ENCODE data around the gene CACNG5. TPM values are rescaled to one million over a fixed set of nuclear protein-coding genes. Genes with fewer than 3 reads are reported as not detected.
A peak's percentile ranks its signal among the peaks of the same experiment; 100 is the strongest.
"Not testable (repeated sequence)": the region's sequence is repeated elsewhere in the genome, so short reads cannot be mapped to it uniquely, and the experiment has no call there.

Gene CACNG5
- polyA plus RNA-seq, 4 donors = 0.06 TPM; not detected in 3

DNA sequence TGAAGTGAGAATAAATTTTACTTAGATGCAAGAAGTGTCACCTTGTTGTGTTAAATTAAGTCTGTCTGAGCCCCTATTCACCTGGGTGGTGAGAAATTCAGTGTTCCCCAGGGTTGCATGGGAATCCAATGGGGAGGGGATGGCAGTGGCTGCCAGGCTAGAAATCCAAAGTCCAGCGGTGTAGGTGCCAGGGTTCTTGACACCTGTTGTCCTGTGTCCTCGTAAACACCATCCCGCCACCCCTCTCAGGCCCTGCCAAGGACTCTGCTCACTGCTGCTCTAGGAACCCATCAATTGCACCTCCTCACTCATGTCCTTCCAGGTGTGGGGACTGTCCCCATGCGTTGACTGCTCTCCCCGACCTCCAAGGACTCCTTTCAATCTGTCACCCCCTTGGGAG, 58.9 kb downstream of the CACNG5 start:
- FAIRE-seq (no peak), DNase-seq (no peak)
- H3K27me3 ChIP-seq (ENCODE audit: control insufficient read depth in 3 of 3, insufficient read depth in 3 of 3, low read length in 3 of 3) = peaks cover 0 to 10% (median 2%) of the 10 kb centered on the region in 3 donors
- H3K36me3 ChIP-seq (ENCODE audit: control insufficient read depth in 3 of 3, insufficient read depth in 2 of 3, low read depth in 1 of 3, low read length in 3 of 3) = no peaks in the 10 kb centered on the region
- no peak overlapping the region for H3K27ac ChIP-seq (ENCODE audit: low read depth in 1 of 3, low read length in 2 of 3)
- H3K9me3 ChIP-seq (ENCODE audit: control insufficient read depth in 2 of 2, insufficient read depth in 1 of 2, low read depth in 1 of 2, low read length in 1 of 2) = no peaks in the 10 kb centered on the region
- 45 to 69% (median 56%) methylated on average over 5 of the region's 5 CpGs for WGBS, 3 donors
- H3K4me3 ChIP-seq (ENCODE audit: low read depth in 1 of 3, low read length in 3 of 3) = no peak overlapping the region
- H3K4me1 ChIP-seq (ENCODE audit: control insufficient read depth in 3 of 3, insufficient read depth in 2 of 3, low read depth in 1 of 3, low read length in 2 of 3) = no peaks in the 10 kb centered on the region

DNA sequence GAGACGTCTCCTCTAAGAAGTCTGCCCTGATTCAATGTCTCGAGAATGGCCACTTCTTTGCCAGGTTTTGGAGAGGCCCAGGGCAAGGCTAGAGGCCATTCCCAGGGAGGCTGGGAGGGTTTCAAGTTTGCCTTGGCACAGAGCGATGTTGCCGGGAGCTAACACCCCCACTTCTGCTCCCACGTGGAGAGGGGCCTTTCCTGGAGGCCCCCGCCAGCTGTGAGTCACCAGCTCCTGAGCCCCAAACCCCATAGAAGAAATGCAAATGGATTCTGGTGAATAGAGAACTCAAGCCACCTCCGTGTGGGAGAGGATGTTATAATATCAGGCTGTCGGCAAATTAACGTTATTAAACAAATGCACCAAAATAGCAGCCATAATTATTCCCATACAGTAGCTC, 62.2 kb downstream of the CACNG5 start:
- Histone ChIP-seq H3K36me3 (ENCODE audit: control insufficient read depth in 3 of 3, insufficient read depth in 2 of 3, low read depth in 1 of 3, low read length in 3 of 3) (no peaks in the 10 kb centered on the region), H3K4me1 (ENCODE audit: control insufficient read depth in 3 of 3, insufficient read depth in 2 of 3, low read depth in 1 of 3, low read length in 2 of 3) (no peaks in the 10 kb centered on the region), H3K9me3 (ENCODE audit: control insufficient read depth in 2 of 2, insufficient read depth in 1 of 2, low read depth in 1 of 2, low read length in 1 of 2) (no peaks in the 10 kb centered on the region), H3K27ac (ENCODE audit: low read depth in 1 of 3, low read length in 2 of 3) (no peak overlapping the region), H3K4me3 (ENCODE audit: low read depth in 1 of 3, low read length in 3 of 3) (no peak overlapping the region), H3K27me3 (ENCODE audit: control insufficient read depth in 3 of 3, insufficient read depth in 3 of 3, low read length in 3 of 3) (peaks cover 0 to 6% (median 4%) of the 10 kb centered on the region in 3 donors)
- FAIRE-seq (no peak), DNase-seq (no peak)
- WGBS, 3 donors = 70 to 72% (median 71%) methylated on average over 9 of the region's 9 CpGs

DNA sequence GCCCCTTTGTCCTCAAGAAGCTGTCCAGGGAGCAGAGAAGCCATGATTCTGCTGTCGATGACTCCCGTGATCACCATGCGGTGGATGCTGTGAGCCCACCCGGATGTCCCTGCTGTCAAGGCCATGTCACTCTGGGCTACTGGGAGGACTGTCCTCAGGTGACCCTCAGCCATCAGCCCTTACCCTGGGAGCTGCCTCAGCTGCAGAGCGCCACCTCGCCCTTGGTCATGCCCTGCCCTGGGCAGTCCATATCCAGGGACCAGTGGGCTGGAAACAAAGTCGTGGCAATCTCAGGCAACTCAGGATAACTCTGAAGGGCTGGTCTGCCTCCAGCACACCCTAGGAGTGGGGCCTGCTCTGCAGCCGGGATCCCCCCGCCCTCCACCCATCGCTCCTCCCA, 63.6 kb downstream of the CACNG5 start:
- FAIRE-seq (no peak), DNase-seq (no peak)
- 82 to 89% (median 85%) methylated on average over 9 to 10 of the region's 10 CpGs for WGBS, 3 donors

DNA sequence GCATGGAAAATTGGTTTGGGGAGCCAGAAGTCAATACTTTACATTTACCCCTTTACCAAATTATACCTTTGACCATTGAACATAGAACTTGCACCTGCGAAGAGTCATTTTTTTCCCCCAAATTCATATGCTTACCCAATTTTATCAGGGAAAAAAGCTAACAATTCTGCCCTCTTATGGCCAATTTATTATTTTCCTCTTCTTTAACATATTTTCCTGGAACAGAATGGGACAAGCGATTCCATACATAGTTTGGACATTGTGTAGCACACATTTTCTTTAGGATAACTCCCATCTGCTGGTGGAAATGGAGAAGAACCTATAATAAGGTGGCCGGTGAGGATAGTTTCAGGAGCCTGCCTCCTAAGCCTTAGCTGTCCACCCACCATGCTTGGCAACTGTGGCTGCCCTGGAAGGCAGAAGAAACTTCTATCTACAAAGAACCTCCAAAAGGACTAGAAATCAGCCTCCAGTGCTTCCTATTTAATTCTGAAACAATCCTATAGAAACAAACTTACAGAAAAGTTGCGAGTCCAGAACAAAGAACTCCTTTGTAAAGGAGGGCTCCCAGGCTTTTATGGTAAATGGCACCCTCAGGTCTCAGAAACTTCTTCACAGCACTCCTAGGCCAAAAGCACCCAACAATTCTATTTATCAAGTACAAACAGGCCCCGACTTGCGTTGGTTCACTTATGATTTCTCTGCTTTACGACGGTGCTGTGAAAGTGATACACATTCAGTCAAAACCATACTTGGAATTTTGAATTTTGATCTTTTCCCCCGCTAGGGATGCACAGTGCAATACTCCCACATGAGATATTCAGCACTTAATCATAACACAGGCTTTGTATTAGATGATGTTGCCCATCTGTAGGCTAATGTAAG, 65.5 kb downstream of the CACNG5 start:
- Histone ChIP-seq H3K4me1 (ENCODE audit: control insufficient read depth in 3 of 3, insufficient read depth in 2 of 3, low read depth in 1 of 3, low read length in 2 of 3) (peaks cover 0 to 4% (median 0%) of the 10 kb centered on the region in 3 donors), H3K4me3 (ENCODE audit: low read depth in 1 of 3, low read length in 3 of 3) (no peak overlapping the region), H3K27ac (ENCODE audit: low read depth in 1 of 3, low read length in 2 of 3) (no peak overlapping the region), H3K36me3 (ENCODE audit: control insufficient read depth in 3 of 3, insufficient read depth in 2 of 3, low read depth in 1 of 3, low read length in 3 of 3) (no peaks in the 10 kb centered on the region), H3K27me3 (ENCODE audit: control insufficient read depth in 3 of 3, insufficient read depth in 3 of 3, low read length in 3 of 3) (peaks cover 0 to 3% (median 2%) of the 10 kb centered on the region in 3 donors), H3K9me3 (ENCODE audit: control insufficient read depth in 2 of 2, insufficient read depth in 1 of 2, low read depth in 1 of 2, low read length in 1 of 2) (no peaks in the 10 kb centered on the region)
- WGBS, 3 donors = 68 to 69% (median 69%) methylated on average over 9 of the region's 9 CpGs
- DNase-seq = no peak
- FAIRE-seq = no peak

More for the DNA sequence above, 63.6 kb downstream of the CACNG5 start:
- no peak overlapping the region for H3K4me3 ChIP-seq (ENCODE audit: low read depth in 1 of 3, low read length in 3 of 3)
- peaks cover 0 to 6% (median 4%) of the 10 kb centered on the region in 3 donors for H3K27me3 ChIP-seq (ENCODE audit: control insufficient read depth in 3 of 3, insufficient read depth in 3 of 3, low read length in 3 of 3)
- H3K27ac ChIP-seq (ENCODE audit: low read depth in 1 of 3, low read length in 2 of 3) = no peak overlapping the region
- no peaks in the 10 kb centered on the region for H3K36me3 ChIP-seq (ENCODE audit: control insufficient read depth in 3 of 3, insufficient read depth in 2 of 3, low read depth in 1 of 3, low read length in 3 of 3)
- H3K4me1 ChIP-seq (ENCODE audit: control insufficient read depth in 3 of 3, insufficient read depth in 2 of 3, low read depth in 1 of 3, low read length in 2 of 3) = no peaks in the 10 kb centered on the region
- no peaks in the 10 kb centered on the region for H3K9me3 ChIP-seq (ENCODE audit: control insufficient read depth in 2 of 2, insufficient read depth in 1 of 2, low read depth in 1 of 2, low read length in 1 of 2)

DNA sequence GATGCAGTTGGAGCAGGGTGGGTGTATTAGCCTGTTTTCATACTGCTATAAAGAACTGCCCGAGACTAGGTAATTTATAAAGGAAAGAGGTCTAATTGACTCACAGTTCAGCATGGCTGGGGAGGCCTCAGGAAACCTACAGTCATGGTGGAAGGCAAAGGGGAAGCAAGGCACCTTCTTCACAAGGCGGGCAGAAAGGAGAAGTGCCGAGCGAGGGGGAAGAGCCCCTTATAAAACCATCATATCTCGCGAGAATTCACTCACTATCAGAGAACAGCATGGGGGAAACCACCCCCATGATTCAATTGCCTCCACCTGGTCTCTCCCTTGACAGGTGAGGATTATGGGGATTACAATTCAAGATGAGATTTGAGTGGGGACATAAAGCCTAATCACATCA, 68.4 kb downstream of the CACNG5 start:
- 63 to 81% (median 74%) methylated on average over 6 of the region's 6 CpGs for WGBS, 3 donors
- not testable (repeated sequence) for H3K4me1 ChIP-seq (ENCODE audit: control insufficient read depth in 3 of 3, insufficient read depth in 2 of 3, low read depth in 1 of 3, low read length in 2 of 3); H3K9me3 ChIP-seq (ENCODE audit: control insufficient read depth in 2 of 2, insufficient read depth in 1 of 2, low read depth in 1 of 2, low read length in 1 of 2); FAIRE-seq; DNase-seq; H3K27me3 ChIP-seq (ENCODE audit: control insufficient read depth in 3 of 3, insufficient read depth in 3 of 3, low read length in 3 of 3); H3K4me3 ChIP-seq (ENCODE audit: low read depth in 1 of 3, low read length in 3 of 3); H3K27ac ChIP-seq (ENCODE audit: low read depth in 1 of 3, low read length in 2 of 3); H3K36me3 ChIP-seq (ENCODE audit: control insufficient read depth in 3 of 3, insufficient read depth in 2 of 3, low read depth in 1 of 3, low read length in 3 of 3)

DNA sequence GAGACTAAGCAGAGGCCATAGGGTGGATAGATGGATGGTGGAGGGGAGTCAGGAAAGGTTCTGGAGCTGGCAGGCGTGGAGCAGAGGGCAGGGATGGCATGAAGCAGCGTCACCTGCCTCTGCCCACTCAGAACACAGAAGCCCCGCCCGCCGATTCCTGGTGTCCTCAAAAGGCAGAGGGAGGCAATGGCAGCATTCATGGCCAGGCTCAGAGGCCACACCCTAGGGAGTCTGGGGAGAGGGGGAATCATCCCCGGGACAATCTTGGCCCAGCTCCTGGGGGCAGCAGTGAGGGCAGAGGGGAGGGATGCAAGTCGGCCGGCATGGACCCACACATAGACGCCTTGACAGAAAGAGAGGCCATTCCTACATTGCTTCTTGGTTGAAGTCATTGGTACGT, 68.9 kb downstream of the CACNG5 start:
- H3K4me3 ChIP-seq (ENCODE audit: low read depth in 1 of 3, low read length in 3 of 3) = no peak overlapping the region
- no peak for FAIRE-seq
- H3K36me3 ChIP-seq (ENCODE audit: control insufficient read depth in 3 of 3, insufficient read depth in 2 of 3, low read depth in 1 of 3, low read length in 3 of 3) = no peaks in the 10 kb centered on the region
- no peak overlapping the region for H3K27ac ChIP-seq (ENCODE audit: low read depth in 1 of 3, low read length in 2 of 3)
- H3K27me3 ChIP-seq (ENCODE audit: control insufficient read depth in 3 of 3, insufficient read depth in 3 of 3, low read length in 3 of 3) = peaks cover 0 to 3% (median 2%) of the 10 kb centered on the region in 3 donors
- H3K9me3 ChIP-seq (ENCODE audit: control insufficient read depth in 2 of 2, insufficient read depth in 1 of 2, low read depth in 1 of 2, low read length in 1 of 2) = no peaks in the 10 kb centered on the region
- WGBS, 3 donors = 83 to 86% (median 85%) methylated on average over 9 to 10 of the region's 10 CpGs
- no peak for DNase-seq
- peaks cover 0 to 4% (median 0%) of the 10 kb centered on the region in 3 donors for H3K4me1 ChIP-seq (ENCODE audit: control insufficient read depth in 3 of 3, insufficient read depth in 2 of 3, low read depth in 1 of 3, low read length in 2 of 3)

DNA sequence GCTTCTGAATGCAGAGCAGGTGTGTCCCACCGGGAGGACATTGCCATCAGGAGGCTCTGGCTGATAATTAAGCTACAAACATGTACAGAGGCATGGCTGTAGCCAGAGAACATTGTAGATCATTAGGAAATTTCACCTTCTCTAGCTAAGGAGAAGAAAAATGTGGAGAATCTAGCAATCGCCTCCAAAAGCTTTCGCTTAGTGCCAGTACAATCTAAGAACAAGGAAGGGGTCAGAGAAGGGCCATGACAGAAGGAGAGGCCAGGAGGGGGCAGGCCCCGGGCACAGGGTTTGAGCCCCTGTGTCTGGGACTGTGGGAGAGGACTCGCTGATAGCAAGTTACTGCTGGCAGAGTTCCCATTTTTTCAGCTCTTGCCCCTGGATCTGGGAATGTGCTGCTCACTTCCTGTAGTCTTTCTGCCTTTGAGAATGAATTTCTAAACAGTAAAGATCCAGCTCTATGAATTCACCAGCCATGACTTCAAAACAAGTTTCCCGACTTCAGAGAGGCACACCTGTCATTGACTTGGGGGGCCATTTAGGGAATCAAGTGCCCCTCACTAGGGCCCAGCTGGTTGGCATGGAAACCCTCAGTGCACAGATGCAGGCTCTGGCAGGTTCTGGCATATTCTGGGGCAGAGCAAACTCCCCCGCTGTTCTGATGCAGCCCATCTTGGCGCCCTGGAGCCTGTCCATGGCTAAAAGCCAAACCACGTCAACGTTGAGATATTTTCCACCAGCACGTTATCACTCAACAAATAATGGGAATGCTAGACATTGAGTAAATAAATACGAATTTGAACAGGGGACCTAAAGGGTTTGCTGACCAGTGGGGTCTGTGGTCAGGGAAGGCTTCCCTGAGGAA, 70.1 kb downstream of the CACNG5 start:
- WGBS, 3 donors = 18 to 41% (median 29%) methylated on average over 12 of the region's 12 CpGs
- H3K4me1 ChIP-seq (ENCODE audit: control insufficient read depth in 3 of 3, insufficient read depth in 2 of 3, low read depth in 1 of 3, low read length in 2 of 3) = peaks cover 0 to 4% (median 0%) of the 10 kb centered on the region in 3 donors
- no peak for FAIRE-seq
- H3K4me3 ChIP-seq (ENCODE audit: low read depth in 1 of 3, low read length in 3 of 3) = no peak overlapping the region
- DNase-seq = peak in 1 of 2 donors; percentile 31
- no peaks in the 10 kb centered on the region for H3K36me3 ChIP-seq (ENCODE audit: control insufficient read depth in 3 of 3, insufficient read depth in 2 of 3, low read depth in 1 of 3, low read length in 3 of 3)
- no peaks in the 10 kb centered on the region for H3K27me3 ChIP-seq (ENCODE audit: control insufficient read depth in 3 of 3, insufficient read depth in 3 of 3, low read length in 3 of 3)
- no peak overlapping the region for H3K27ac ChIP-seq (ENCODE audit: low read depth in 1 of 3, low read length in 2 of 3)
- no peaks in the 10 kb centered on the region for H3K9me3 ChIP-seq (ENCODE audit: control insufficient read depth in 2 of 2, insufficient read depth in 1 of 2, low read depth in 1 of 2, low read length in 1 of 2)
